C4-2B (cell line): ENCODE results near the gene PTPRT.

ENCODE experiments used
- ZFX ChIP-seq: fragments of 450-650 bp; IDR thresholded peaks from 2 replicates; pipeline ENCODE4 v1.6.1; 2017
- TF ChIP-seq, protein P1 (sequence below): fragments of 450-650 bp; conservative IDR thresholded peaks from 2 replicates; pipeline ENCODE4 v1.5.1; 2017; ENCODE audit warnings: mild to moderate bottlenecking

DNA sequence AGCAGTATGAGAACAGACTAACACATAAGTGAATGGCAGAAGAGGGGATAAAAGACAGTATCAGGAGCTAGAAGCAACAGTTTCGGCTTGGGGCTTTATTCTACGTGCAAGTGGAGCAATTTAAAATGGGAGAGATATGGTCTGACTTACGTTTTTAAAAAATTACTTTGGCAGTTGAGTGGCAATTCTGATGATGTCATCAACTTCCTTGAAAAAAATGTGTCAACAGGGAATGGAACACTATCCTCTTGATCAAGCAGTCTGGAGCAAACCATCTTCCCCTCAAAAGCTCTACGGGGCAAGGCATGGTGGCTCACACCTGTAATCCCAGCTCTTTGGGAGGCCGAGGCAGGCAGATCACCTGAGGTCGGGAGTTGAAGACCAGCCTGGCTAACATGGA is 24.1 kb downstream of the PTPRT start:
- TF ChIP-seq, protein P1, sequence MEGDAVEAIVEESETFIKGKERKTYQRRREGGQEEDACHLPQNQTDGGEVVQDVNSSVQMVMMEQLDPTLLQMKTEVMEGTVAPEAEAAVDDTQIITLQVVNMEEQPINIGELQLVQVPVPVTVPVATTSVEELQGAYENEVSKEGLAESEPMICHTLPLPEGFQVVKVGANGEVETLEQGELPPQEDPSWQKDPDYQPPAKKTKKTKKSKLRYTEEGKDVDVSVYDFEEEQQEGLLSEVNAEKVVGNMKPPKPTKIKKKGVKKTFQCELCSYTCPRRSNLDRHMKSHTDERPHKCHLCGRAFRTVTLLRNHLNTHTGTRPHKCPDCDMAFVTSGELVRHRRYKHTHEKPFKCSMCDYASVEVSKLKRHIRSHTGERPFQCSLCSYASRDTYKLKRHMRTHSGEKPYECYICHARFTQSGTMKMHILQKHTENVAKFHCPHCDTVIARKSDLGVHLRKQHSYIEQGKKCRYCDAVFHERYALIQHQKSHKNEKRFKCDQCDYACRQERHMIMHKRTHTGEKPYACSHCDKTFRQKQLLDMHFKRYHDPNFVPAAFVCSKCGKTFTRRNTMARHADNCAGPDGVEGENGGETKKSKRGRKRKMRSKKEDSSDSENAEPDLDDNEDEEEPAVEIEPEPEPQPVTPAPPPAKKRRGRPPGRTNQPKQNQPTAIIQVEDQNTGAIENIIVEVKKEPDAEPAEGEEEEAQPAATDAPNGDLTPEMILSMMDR = no peak
- TF ChIP-seq ZFX = no peak
